GM21529 (cell line): ENCODE results near the gene ASS1.
"Not testable (repeated sequence)": the region's sequence is repeated elsewhere in the genome, so short reads cannot be mapped to it uniquely, and the experiment has no call there.

ENCODE experiments used
- ATAC-seq: cut with Tn5 transposase; IDR thresholded peaks from one replicate; pipeline ENCODE4 v1.9.1; 2021; ENCODE audit not compliant: unreplicated experiment

ASS1 gene

DNA sequence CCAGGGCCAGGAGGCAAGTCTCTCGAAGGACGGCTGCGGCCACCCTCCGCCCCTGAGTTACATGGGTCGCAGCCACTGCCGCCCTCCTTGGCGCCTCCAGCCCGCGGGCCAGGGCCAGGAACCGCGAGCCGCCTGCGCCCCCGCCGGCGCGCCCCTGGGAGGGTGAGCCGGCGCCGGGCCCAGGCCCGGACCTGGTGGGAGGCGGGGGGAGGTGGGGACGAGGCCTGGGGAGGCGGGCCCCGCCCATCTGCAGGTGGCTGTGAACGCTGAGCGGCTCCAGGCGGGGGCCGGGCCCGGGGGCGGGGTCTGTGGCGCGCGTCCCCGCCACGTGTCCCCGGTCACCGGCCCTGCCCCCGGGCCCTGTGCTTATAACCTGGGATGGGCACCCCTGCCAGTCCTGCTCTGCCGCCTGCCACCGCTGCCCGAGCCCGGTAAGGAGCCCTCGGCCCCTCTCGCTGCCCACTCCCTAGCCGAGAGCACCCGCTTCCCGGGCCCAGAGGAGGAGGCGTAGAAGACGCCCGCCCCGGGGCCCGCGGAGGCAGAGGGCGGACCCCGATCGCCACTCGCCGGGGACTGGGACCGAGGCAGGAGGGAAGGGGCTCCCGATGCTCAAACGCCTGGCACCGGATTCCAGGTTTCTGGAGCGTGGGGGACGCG, at the start of gene ASS1:
TSS of gene ASS1 (plus strand) at position 397 of the 657 bp plus-strand sequence. CDS start 7,268 bp downstream, outside the sequence.
- no peak for ATAC-seq

DNA sequence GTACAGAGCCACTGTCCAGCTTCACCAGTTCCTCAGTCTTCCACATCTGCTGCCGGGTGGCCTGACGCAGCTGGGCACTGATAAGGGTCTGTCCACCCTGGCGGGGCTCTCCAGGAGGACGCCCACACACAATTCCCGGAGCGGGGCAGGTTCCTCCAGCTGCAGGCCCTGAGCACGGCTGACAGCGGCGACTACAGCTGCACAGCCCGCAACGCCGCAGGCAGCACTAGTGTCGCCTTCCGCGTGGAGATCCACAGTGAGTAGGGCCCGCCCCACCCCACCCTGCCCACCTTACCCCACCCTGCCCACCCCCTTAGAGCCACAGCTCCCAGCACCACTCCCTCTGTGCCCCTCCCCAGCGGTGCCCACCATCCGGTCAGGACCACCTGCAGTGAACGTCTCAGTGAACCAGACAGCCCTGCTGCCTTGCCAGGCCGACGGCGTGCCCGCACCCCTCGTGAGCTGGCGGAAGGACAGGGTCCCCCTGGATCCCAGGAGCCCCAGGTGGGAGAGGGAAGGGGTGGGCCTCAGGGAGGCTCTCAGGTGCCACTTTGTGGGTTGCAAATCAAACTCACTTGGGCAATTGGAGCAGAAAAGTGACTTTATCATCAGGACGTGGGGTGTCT, 48.8 kb upstream of the ASS1 start:
- ATAC-seq, result no peak

DNA sequence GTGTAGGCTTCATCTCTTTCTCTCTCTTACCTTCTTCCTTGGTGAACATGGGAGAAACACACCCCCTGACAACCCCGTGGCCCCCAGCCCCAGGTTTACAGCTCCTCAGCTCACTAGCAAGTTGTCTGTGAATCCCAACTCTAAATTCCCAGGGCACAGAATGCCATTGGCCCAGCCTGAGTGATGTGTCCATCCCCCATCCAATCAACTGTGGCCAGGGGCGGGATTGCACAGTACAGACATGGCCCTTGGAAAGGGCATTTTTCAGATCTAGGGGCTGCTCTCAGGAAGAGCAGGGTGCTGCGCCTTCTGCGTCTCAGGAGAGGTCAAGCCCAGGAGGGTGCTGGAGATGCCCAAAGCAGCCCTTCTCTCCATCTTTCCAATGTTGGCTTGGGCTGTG, 48.2 kb upstream of the ASS1 start:
- no peak for ATAC-seq

DNA sequence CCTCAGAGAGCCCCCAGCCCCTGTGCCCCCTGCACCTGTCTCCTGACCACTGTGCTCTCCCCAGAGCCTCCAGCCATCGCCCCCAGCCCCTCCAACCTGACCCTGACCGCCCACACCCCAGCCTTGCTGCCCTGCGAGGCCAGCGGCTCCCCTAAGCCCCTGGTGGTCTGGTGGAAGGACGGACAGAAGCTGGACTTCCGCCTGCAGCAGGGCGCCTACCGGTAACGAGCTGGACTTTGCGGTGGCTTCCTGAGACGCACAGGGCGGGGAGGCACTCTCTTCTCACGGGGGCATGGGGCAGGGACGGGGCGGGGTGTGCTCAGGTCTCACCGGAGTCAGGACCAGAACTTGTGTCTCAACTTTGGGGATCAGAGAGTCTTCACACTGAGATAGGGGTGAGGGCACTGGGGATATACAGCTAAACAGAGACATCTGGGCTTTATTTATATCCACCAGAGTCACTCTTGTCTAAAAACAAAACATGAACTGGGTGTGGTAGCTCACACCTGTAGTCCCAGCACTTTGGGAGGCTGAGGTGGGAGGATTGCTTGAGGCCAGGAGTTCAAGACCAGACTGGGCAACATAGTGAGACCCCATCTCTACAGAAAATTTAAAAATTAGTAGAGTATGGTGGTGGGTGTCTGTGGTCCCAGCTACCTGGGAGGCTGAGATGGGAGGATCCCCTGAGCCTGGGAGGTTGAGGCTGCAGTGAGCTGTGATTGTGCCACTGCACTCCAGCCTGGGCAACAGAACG, 46.1 kb upstream of the ASS1 start:
- ATAC-seq, result no peak

DNA sequence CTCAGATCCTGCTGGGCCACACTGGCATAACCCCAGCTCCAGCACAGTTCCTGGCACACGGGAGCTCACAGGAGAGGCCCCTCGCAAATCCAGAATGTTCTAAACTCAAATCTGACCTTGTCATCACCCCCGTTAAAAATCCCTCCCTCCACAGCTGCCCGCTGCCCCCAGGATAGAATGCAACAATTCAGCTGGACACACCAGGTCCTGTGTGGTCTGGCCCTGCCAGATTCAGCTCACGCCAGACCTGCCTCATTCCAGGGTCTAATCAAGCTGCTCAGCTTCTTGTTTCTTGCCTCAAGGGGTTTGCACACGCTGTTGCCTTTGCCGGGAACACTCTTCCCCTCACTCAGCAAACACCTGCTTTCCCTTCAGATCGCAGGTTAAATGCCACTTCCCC, 45.0 kb upstream of the ASS1 start:
- ATAC-seq, result no peak

DNA sequence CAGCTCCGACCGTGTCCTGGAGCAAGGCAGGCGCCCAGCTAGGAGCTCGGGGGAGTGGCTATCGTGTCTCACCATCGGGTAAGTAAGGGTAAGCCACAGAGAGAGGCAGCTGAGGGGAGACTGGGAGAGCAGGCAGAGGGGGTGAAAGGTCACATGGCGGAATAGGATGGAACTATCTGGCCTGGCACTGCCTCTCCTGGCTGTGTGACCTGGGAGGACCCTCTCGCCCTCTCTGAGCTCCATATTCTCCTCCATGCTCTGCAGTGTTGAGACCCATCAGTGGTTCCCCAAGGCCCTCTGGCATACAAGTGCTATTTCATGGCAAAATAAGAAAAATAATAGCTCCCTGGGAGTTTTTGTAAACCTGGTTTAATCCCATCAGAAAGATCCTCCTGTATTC, 43.9 kb upstream of the ASS1 start:
- no peak for ATAC-seq

DNA sequence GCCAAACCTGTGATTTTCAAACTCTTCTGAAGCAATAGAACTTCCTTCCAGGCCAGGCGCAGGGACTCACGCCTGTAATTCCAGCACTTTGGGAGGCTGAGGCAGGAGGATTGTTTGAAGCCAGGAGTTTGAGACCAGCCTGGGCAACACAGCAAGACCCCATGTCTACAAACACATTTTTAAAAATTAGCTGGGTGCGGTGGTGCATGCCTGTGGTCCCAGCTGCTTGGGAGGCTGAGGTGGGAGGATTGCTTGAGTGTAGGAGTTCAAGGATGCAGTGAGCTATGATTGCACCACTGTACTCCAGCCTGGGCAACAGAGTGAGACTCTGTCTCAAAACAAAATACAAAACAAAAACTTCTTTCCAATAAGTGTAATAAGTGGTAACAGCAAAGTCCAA, 43.0 kb upstream of the ASS1 start:
- ATAC-seq, result not testable (repeated sequence)

DNA sequence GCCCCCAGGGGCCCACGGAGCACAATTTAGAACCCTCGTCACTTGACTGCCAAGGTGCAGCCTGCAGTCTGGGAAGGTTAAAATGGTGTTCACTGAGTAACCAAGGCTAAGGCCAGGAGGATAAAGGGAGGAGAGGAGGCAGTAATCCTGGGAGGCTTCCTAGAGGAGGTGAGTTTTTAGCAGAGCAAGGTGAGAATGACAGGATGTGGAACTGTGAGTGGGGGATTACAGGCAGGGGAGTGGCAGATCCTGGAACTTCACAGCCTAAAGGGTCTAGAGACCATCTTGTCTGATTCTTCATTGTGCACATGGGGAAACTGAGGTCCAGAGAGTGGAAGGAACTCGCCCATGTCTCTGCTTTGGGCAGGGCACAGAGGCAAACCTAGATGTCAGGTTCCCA, 42.5 kb upstream of the ASS1 start:
- no peak for ATAC-seq

DNA sequence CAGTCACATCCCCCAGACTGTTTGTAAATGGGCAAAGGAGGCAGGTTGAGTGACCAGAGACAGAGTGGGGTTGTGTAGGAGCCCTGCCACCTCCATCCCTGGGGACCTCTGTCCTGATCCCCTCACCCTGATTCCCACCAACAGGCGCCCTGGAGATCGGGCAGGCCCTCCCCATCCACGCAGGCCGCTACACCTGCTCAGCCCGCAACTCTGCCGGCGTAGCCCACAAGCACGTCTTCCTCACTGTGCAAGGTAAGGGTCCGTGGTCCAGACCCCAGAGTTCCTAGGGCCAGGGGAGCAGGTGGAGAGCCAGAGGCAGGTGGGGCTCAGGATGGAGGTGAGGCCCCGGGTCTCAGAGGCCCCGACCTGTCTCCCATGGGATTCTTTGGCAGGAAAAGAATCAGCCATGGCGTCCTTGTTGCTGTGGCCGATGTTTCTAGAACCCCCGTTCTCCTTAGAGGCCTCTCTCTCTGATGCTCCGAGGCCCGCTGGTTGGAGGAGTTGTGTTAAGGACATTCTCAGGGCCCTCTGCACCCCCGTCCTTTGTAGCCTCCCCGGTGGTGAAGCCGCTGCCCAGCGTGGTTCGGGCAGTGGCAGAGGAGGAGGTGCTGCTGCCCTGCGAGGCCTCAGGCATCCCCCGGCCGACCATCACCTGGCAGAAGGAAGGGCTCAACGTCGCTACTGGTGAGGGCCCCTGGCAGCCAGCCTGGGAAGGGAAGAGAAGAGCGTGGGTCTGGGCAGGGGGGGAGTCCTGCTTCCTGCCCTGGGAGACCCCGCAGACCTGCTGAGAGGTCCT, 41.9 kb upstream of the ASS1 start:
- no peak for ATAC-seq

DNA sequence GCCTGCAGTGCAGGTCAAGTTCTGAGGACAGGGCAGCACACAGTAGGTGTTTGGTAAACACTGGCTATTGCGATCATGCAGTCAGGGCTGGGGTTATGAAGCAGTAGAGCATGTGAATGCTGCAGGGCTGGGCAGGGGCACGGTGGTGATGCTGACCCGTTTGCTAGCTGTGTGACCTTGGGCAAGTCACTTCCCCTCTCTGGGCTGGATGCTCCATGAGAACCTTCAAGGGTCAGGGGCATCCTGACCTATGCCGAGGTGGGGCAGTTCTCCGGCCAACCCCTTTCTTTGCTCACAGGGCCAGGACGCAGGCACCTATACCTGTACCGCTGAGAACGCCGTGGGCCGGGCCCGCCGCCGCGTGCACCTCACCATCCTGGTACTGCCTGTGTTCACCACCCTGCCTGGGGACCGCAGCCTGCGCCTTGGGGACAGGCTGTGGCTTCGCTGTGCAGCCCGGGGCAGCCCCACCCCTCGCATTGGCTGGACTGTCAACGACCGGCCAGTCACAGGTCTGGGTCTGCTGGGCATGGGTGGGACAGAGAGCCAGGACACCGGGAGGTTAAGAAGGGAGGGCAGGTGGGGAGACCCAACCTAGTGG, 39.0 kb upstream of the ASS1 start:
- ATAC-seq, result no peak

DNA sequence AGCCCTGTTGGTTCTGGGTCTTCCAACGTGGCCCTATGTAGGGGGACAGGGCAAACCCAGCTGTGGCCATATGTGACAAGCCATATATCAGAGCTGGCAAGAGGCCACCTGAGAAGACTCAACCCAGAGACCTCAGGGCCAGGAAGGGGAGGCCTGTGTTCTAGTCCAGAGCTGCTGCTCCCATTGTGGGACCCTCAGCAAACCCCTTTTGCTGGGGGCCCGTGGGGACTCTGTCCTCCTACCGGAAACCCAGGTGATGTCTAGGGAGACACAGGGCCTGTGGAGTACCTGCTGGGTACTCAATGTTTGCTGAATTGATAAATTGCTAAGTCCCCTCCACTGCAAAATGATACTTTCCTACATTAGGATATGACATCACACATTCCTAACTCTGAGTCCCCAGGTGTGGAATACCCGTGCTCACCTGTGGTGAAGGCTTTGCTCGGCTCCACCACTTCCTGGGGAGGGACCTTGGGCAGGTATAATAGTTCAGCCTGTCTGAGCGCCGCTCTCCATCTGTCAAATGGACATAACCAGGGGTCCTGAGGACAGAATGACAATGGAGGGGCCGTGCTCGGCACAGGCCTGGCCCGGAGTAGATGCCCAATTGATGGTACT, 38.4 kb upstream of the ASS1 start:
- no peak for ATAC-seq

DNA sequence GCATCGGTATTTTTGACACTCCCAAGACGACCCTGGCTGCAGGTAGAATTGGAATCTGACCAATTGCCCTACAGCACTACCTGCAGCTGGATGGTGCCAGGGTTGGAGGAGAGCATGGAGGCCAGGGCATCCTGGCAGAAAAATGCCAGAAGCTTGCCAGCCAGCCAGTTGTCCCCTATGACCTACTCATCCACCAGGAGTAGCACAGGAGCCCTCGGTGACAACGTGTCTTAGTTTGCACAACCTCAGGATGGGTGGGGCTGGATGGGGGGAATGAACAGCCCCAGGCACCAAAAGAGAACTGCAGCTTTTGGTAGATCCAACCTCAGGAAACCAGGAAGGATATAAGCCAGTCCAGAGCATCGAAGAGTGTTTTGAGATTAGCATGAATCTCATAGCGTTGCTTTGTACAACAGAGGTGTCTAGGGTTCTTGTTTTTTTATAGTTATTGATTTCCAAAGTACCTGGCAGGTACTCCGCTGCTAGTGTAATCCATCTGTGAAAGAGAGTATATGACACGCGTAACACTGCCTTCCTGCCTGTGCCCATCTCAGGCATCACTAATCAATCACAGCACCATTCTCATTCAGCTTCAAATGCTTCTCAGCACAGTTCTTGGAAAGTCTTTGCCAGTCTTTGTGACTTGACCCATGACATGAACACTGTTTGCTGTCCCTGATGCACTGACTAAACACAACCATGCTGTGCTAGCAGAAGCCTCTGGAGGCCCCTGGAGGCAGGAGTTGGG, 36.7 kb upstream of the ASS1 start:
- no peak for ATAC-seq

DNA sequence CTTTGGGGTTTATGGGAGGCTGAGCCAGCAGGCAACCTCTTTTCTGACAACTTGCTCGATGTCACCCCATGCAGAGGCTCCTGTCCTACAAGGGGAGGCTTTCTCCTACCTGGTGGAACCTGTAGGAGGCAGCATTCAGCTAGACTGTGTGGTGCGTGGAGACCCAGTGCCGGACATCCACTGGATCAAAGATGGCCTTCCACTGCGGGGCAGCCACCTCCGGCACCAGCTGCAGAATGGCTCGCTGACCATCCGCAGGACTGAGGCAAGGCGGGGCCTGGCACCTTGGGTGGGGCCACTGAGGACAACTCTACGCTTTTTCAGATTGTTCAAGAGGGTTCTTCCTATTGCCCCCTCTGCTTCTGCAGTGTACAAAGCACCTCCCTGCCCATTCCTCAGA, 36.1 kb upstream of the ASS1 start:
- no peak for ATAC-seq

DNA sequence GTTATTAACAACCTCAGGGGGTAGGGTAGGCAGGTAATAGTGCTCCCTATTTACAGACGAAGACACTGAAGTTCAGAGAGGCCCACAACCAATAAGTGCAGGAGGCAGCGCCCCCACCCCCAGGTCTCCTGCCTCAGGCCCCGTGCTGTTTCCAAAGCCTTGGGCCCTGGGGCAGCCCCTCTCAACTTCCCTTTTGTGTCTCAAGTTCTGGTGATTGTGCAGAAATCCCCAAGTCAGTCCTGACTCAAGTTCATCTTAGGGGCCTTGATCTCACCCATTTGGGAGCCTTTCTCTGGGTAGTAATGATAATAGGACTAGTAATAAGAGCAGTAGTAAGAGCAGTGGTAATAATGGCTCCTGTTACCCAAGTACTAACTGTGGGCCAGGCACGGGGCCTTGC, 35.5 kb upstream of the ASS1 start:
- ATAC-seq, result no peak

DNA sequence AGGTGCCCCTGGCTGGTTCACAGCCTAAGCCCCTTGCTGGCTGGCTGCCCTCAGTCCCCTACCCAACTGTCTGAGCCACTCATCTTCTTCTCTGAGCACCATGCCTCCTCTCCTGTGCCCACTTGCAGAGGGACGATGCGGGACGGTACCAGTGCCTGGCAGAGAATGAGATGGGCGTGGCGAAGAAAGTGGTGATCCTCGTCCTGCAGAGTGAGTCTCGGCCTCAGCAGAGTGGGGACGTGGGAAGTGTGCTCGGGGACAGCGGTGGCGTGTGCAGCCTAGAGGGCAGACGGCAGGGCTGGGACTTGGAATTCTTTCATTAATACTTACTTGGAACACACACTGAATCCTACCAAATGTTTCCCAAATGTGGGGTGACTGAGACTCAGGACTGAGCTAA, 34.3 kb upstream of the ASS1 start:
- ATAC-seq, result no peak

DNA sequence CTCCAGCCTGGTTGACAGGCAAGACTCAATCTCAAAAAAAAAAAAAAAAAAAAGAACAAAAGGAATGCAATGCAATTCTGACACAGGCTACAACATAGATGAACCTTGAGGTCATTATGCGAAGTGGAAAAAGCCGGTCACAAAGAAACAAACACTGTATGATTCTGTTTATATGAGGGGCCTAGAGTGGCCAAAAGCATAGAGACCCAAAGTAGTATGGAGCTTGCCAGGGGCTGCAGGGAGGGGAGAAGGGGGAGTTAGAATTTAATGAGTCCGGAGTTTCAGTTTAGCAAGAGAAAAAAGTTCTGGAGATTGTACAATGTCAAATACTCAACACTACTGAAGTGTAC, 33.2 kb upstream of the ASS1 start:
- ATAC-seq, result no peak

DNA sequence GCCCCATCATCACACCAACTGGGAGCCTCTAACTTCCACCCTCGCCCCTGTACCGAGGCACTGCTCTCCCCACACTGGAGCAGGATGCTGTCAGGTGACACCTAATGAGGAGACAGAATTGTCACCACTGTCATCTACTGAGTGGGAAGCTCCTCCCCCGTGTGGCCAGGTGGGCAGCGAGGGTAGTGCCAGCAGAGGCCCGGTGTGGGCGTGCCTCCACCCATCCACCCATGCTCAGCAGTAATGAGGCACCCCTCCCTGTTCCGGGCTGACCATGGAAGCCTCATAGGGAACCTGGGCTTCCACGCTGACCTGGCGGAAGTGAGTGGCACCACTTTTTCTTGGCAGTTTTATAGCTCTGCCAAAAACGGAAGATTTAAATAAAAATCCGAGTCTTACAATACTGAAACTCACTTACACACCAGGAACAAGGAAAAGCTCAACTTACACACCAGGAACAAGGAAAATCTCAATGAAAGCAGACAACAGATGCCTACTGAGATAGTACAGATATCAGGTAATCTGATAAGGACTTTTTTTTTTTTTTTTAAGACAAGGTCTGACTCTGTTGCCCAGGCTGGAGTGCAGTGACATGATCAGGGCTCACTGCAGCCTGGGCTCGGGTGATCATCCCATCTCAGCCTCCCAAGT, 30.6 kb upstream of the ASS1 start:
- ATAC-seq, result no peak

DNA sequence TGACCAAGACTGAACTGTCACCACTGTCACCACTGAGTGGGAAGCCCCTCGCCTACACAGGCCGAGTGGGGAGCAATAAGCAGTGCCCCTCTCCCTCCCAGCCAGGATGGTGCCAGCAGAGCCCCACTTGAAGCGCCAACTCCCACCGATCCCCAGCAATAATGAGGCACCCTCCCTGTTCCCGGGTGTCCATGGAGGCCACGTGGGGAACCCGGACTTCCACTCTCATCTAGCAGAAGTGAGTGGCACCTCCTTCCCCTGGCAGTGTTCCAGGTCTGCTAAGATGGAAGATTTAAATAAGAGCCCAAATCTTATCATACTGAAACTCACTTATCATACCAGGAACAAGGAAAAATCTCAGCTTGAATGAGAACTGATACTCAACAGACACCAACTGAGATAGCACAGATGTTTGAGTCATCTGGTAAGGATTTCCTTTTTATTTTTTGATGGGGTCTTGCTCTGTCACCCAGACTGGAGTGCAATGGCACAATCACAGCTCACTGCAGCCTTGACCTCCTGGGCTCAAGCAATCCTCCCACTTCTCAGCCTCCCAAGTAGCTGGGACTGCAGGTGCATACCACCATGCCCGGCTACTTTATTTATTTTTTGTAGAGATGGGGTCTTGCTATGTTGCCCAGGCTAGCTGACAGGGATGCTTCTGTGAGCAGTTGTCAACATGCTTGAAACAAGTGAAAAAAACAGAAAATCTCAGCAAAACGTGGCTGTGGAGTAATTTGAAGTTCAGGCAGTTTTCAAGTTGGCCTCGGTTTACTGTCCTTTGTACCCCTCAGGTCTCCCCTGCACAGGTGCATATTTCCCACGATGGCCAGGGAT, 29.6 kb upstream of the ASS1 start:
- no peak for ATAC-seq

DNA sequence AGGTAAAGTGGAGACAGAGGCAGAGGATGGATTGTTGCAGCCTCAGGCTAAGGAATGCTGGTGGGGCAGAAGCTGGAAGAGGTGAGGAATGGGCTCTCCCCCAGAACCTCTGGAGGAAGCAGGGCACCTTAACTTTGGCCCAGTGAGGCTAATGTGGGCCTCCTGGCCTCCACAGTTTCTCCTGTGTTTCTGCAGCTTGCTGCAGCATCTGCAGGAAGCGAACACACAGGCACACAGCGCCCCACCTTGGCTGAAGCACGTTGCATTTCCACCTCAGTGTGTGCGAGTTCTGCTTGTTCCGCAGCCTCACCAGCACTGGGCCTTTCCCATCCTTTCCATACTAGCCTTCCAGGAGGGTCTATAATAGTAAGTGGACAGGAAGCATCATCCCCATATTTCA, 27.2 kb upstream of the ASS1 start:
- no peak for ATAC-seq
